Urinary bladder (tissue), 4 donors: ENCODE measurements around the gene UBAP2L. TPM values are rescaled to one million over a fixed set of nuclear protein-coding genes. Genes with fewer than 3 reads are reported as not detected.
A peak's percentile ranks its signal among the peaks of the same experiment; 100 is the strongest.
"Not testable (repeated sequence)": the region's sequence is repeated elsewhere in the genome, so short reads cannot be mapped to it uniquely, and the experiment has no call there.

Source experiments
- DNase-seq: peaks from one replicate; pipeline ENCODE4 v3.0.0-alpha.2; 2015; ENCODE audit errors: extremely low spot score
- H3K27ac ChIP-seq: one replicate; pipeline ENCODE4 v1.5.1; 2013; ENCODE audit warnings: low read depth, mild to moderate bottlenecking, moderate library complexity
- H3K36me3 ChIP-seq: one replicate; pipeline ENCODE4 v1.6.1; 2013; ENCODE audit warnings: mild to moderate bottlenecking, moderate library complexity; ENCODE audit not compliant: insufficient read depth
- H3K4me1 ChIP-seq: one replicate; pipeline ENCODE4 v1.6.1; 2013; ENCODE audit warnings: mild to moderate bottlenecking, moderate library complexity; ENCODE audit not compliant: insufficient read depth
- H3K4me3 ChIP-seq: one replicate; pipeline ENCODE4 v1.5.1; 2013; ENCODE audit warnings: low read depth, low read length
- WGBS: extraction: QIAGEN DNeasy Blood & Tissue Kit; methylation state at CpG from one replicate; pipeline ENCODE4 v1.1.7; 2013; 5-methylcytosine and 5-hydroxymethylcytosine counted together
- polyA plus RNA-seq: library from polyadenylated mRNA; stranded (reverse); fragments of 200-250 nt; gene quantifications from one replicate; pipeline ENCODE4 v1.2.3, GENCODE V29; 2013
- small RNA-seq: library from RNA; depleted of rRNA; stranded (forward); fragments of <200 nt; gene quantifications from one replicate; pipeline ENCODE3, GENCODE V24; 2014
- total RNA-seq: library from RNA; depleted of rRNA; stranded (reverse); fragments of >200 nt; gene quantifications from one replicate; pipeline ENCODE4 v1.2.3, GENCODE V29; 2014
- donor health status: healthy with polysubstance abuse.
- donor health status: healthy.

The UBAP2L gene
- total and polyA plus RNA-seq, 2 donors: 74.7 to 91.2 TPM

DNA sequence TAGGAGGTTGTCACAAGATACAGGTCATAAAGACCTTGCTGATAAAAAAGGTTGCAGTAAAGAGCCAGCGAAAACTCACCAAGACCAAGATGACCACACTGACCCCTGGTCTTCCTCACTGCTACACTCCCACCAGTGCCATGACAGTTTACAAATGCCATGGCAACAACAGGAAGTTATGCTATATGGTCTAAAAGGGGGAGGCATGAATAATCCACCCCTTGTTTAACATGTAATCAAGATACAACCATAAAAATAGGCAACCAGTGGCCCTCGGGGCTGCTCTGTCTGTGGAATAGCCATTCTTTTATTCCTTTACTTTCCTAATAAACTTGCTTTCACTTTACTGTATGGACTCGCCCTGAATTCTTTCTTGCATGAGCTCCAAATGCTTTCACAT lies 93.5 kb downstream of the UBAP2L start:
- not testable (repeated sequence) for H3K4me1 ChIP-seq, H3K36me3 ChIP-seq, DNase-seq, H3K27ac ChIP-seq, H3K4me3 ChIP-seq
- WGBS: 77% methylated on average over 3 of the region's 3 CpGs

DNA sequence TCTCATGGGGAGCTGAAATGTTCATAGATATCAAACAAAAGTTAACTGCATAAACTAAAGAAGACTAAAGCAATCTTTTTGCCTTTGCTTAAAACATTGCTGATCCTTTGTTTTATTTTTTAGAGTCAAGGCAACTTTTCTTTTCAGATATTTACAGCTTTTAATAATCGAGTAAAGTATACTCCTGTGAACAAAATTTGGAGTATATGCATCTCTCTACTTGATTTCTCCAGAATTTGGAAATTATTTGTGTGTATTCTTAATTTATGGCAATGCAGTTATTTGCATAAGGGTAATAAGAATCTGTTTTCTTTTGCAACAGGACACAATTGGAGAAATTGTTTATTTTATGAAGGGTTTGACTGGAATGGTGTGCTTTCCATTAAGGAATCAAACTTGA lies 95.9 kb downstream of the UBAP2L start:
- Histone ChIP-seq H3K27ac (no peak overlapping the region), H3K36me3 (no peaks in the 10 kb centered on the region), H3K4me3 (no peak overlapping the region), H3K4me1 (no peaks in the 10 kb centered on the region)
- no peak for DNase-seq
- 30% methylated on average over 1 of the region's 1 CpG for WGBS

DNA sequence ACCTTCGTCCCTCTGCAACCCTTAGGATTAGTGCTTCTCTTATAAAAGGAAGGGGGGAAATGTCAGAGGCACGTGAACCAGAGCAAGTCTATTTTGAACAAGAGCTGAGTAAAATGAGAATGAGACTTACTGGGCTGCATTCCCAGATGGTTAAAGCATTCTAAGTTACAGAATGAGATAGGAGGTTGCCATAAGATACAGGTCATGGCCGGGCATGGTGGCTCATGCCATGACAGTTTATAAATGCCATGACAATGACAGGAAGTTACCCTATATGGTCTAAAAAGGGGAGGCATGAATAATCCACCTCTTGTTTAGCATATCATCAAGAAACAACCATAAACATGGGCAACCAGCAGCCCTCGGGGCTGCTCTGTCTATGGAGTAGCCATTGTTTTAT lies 97.6 kb downstream of the UBAP2L start:
- 61% methylated on average over 4 of the region's 4 CpGs for WGBS

More for the DNA sequence above, 97.6 kb downstream of the UBAP2L start:
- H3K4me3 ChIP-seq: no peak overlapping the region
- H3K4me1 ChIP-seq: no peaks in the 10 kb centered on the region
- no peak for DNase-seq
- H3K27ac ChIP-seq: no peak overlapping the region
- H3K36me3 ChIP-seq: no peaks in the 10 kb centered on the region

Small RNAs within 50 kb of the gene (small RNA-seq; reads per million reads assigned to genes)
- gene MIR190B: 1.6 reads per million, percentile 84 among the genes with 10 or more reads in this experiment
- not detected for gene RF00273
- not detected for gene RNU6-121P
- not detected for gene RNU6-239P
- not detected for gene SNORA58B

Other genes starting within 250 kb of the UBAP2L start
- 99.5 TPM for gene JTB, start 243.3 kb upstream of the UBAP2L start, total RNA-seq
- 148 TPM for gene JTB, start 243.3 kb upstream of the UBAP2L start, polyA plus RNA-seq
- gene RAB13, start 234.6 kb upstream of the UBAP2L start, total RNA-seq: 37.0 TPM
- gene RAB13, start 234.6 kb upstream of the UBAP2L start, polyA plus RNA-seq: 192 TPM
- gene RPS27, start 230.2 kb upstream of the UBAP2L start, total RNA-seq: 3,498 TPM
- 10,997 TPM for gene RPS27, start 230.2 kb upstream of the UBAP2L start, polyA plus RNA-seq
- gene NUP210L, start 65.9 kb upstream of the UBAP2L start, total RNA-seq: 0.21 TPM
- gene NUP210L, start 65.9 kb upstream of the UBAP2L start, polyA plus RNA-seq: 0.04 TPM
- gene TPM3, start 28.9 kb upstream of the UBAP2L start, total RNA-seq: 180 TPM
- gene TPM3, start 28.9 kb upstream of the UBAP2L start, polyA plus RNA-seq: 145 TPM
- gene CFAP141, start 14.6 kb upstream of the UBAP2L start, total RNA-seq: not detected
- not detected for gene CFAP141, start 14.6 kb upstream of the UBAP2L start, polyA plus RNA-seq
- gene HAX1, start 51.7 kb downstream of the UBAP2L start, total RNA-seq: 50.7 TPM
- 90.7 TPM for gene HAX1, start 51.7 kb downstream of the UBAP2L start, polyA plus RNA-seq
- not detected for gene AQP10, start 100.1 kb downstream of the UBAP2L start, total RNA-seq
- gene AQP10, start 100.1 kb downstream of the UBAP2L start, polyA plus RNA-seq: 0.05 TPM
- gene ATP8B2, start 104.6 kb downstream of the UBAP2L start, total RNA-seq: 42.2 TPM
- 45.4 TPM for gene ATP8B2, start 104.6 kb downstream of the UBAP2L start, polyA plus RNA-seq
- 8.1 TPM for gene IL6R, start 184.4 kb downstream of the UBAP2L start, total RNA-seq
- gene IL6R, start 184.4 kb downstream of the UBAP2L start, polyA plus RNA-seq: 6.5 TPM